ENCODE data around the gene CRADD.

DNA sequence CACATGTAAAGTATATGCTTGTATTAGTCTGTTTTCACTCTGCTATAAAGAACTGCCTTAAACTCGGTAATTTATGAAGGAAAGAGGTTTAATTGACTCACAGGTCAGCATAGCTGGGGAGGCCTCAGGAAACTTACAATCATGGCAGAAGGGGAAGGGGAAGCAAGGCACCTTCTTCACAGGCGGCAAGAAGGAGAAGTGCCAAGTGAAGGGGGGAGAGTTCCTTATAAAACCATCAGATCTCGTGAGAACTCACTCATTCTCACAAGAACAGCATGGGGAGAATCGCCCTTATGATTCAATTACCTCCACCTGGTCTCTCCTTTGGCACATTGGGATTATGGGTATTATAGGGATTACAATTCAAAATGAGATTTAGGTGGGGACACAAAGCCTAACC is 241.7 kb downstream of the CRADD start:
- TF ChIP-seq, protein P1, sequence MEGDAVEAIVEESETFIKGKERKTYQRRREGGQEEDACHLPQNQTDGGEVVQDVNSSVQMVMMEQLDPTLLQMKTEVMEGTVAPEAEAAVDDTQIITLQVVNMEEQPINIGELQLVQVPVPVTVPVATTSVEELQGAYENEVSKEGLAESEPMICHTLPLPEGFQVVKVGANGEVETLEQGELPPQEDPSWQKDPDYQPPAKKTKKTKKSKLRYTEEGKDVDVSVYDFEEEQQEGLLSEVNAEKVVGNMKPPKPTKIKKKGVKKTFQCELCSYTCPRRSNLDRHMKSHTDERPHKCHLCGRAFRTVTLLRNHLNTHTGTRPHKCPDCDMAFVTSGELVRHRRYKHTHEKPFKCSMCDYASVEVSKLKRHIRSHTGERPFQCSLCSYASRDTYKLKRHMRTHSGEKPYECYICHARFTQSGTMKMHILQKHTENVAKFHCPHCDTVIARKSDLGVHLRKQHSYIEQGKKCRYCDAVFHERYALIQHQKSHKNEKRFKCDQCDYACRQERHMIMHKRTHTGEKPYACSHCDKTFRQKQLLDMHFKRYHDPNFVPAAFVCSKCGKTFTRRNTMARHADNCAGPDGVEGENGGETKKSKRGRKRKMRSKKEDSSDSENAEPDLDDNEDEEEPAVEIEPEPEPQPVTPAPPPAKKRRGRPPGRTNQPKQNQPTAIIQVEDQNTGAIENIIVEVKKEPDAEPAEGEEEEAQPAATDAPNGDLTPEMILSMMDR (IDR thresholded peaks at IDR 0.05 in 4 of 5, conservative IDR thresholded peaks at IDR 0.05 in 1 of 5), result no peak
- no peak for TF ChIP-seq POLR2A (IDR thresholded peaks at IDR 0.05)

Measured in gastrocnemius medialis (tissue), 4 donors.